ENCODE data around the gene KCND3. TPM values are rescaled to one million over a fixed set of nuclear protein-coding genes. Genes with fewer than 3 reads are reported as not detected.

The KCND3 gene
- total RNA-seq, 1 donor from 2014 or later, result 2.1 TPM

GRCh38 chr1:111841189-111841588 is 148.3 kb downstream of the KCND3 start:
- no peaks in the 10 kb centered on the region for H3K9me3 Mint-ChIP-seq (ENCODE audit: unreplicated experiment)
- DNase-seq (ENCODE audit: extremely low spot score, unreplicated experiment), result no peak
- no peaks in the 10 kb centered on the region for H3K4me1 Mint-ChIP-seq (ENCODE audit: unreplicated experiment)
- no peak for TF ChIP-seq CTCF (IDR thresholded peaks at IDR 0.05)
- H3K27me3 Mint-ChIP-seq (ENCODE audit: unreplicated experiment), result peaks cover 2% of the 10 kb centered on the region
- no peak overlapping the region for H3K27ac Mint-ChIP-seq (ENCODE audit: unreplicated experiment)
- H3K4me3 Mint-ChIP-seq (ENCODE audit: unreplicated experiment), result no peak overlapping the region
- no peaks in the 10 kb centered on the region for H3K36me3 Mint-ChIP-seq (ENCODE audit: unreplicated experiment)

- DNase-seq (ENCODE audit: extremely low spot score, unreplicated experiment), result no peak
- Mint-ChIP-seq H3K27me3 (ENCODE audit: unreplicated experiment) (no peaks in the 10 kb centered on the region), H3K4me1 (ENCODE audit: unreplicated experiment) (no peaks in the 10 kb centered on the region), H3K4me3 (ENCODE audit: unreplicated experiment) (no peak overlapping the region), H3K27ac (ENCODE audit: unreplicated experiment) (no peak overlapping the region), H3K9me3 (ENCODE audit: unreplicated experiment) (peaks cover 4% of the 10 kb centered on the region), H3K36me3 (ENCODE audit: unreplicated experiment) (no peaks in the 10 kb centered on the region)
- TF ChIP-seq CTCF (IDR thresholded peaks at IDR 0.05), result no peak
Measured at GRCh38 chr1:111837393-111837792, 152.1 kb downstream of the KCND3 start.

- H3K27me3 Mint-ChIP-seq (ENCODE audit: unreplicated experiment), result no peaks in the 10 kb centered on the region
- H3K9me3 Mint-ChIP-seq (ENCODE audit: unreplicated experiment), result peaks cover 4% of the 10 kb centered on the region
- DNase-seq (ENCODE audit: extremely low spot score, unreplicated experiment), result no peak
- H3K4me1 Mint-ChIP-seq (ENCODE audit: unreplicated experiment), result no peaks in the 10 kb centered on the region
- no peak overlapping the region for H3K27ac Mint-ChIP-seq (ENCODE audit: unreplicated experiment)
- no peaks in the 10 kb centered on the region for H3K36me3 Mint-ChIP-seq (ENCODE audit: unreplicated experiment)
- no peak for TF ChIP-seq CTCF (IDR thresholded peaks at IDR 0.05)
- H3K4me3 Mint-ChIP-seq (ENCODE audit: unreplicated experiment), result no peak overlapping the region
Measured at GRCh38 chr1:111836111-111836510, 153.4 kb downstream of the KCND3 start.

GRCh38 chr1:111835514-111835913 is 154.0 kb downstream of the KCND3 start:
- no peak for TF ChIP-seq CTCF (IDR thresholded peaks at IDR 0.05)
- H3K4me1 Mint-ChIP-seq (ENCODE audit: unreplicated experiment), result no peaks in the 10 kb centered on the region
- H3K4me3 Mint-ChIP-seq (ENCODE audit: unreplicated experiment), result no peak overlapping the region
- DNase-seq (ENCODE audit: extremely low spot score, unreplicated experiment), result no peak
- H3K36me3 Mint-ChIP-seq (ENCODE audit: unreplicated experiment), result no peaks in the 10 kb centered on the region
- peaks cover 4% of the 10 kb centered on the region for H3K9me3 Mint-ChIP-seq (ENCODE audit: unreplicated experiment)
- H3K27me3 Mint-ChIP-seq (ENCODE audit: unreplicated experiment), result no peaks in the 10 kb centered on the region
- H3K27ac Mint-ChIP-seq (ENCODE audit: unreplicated experiment), result no peak overlapping the region

GRCh38 chr1:111834956-111835355 is 154.5 kb downstream of the KCND3 start:
- Mint-ChIP-seq H3K9me3 (ENCODE audit: unreplicated experiment) (peaks cover 4% of the 10 kb centered on the region), H3K27me3 (ENCODE audit: unreplicated experiment) (no peaks in the 10 kb centered on the region), H3K4me1 (ENCODE audit: unreplicated experiment) (no peaks in the 10 kb centered on the region), H3K27ac (ENCODE audit: unreplicated experiment) (no peak overlapping the region), H3K4me3 (ENCODE audit: unreplicated experiment) (no peak overlapping the region), H3K36me3 (ENCODE audit: unreplicated experiment) (no peaks in the 10 kb centered on the region)
- no peak for DNase-seq (ENCODE audit: extremely low spot score, unreplicated experiment)
- no peak for TF ChIP-seq CTCF (IDR thresholded peaks at IDR 0.05)
